ENCODE measurements around the gene PIGQ. TPM values are rescaled to one million over a fixed set of nuclear protein-coding genes. Genes with fewer than 3 reads are reported as not detected.

Gene PIGQ
- total RNA-seq, 1 donor from 2014 or later, result 53.1 TPM

- DNase-seq (no peak), ATAC-seq (ENCODE audit: low read depth) (no peak)
- H3K9me3 Mint-ChIP-seq, result no peaks in the 10 kb centered on the region
- TF ChIP-seq CTCF (IDR thresholded peaks at IDR 0.05), result no peak
- peaks cover 1% of the 10 kb centered on the region for H3K36me3 Mint-ChIP-seq (ENCODE audit: low read depth)
- POLR2A ChIA-PET, result no interaction called here
- H3K4me3 Mint-ChIP-seq, result no peak overlapping the region
- no peak overlapping the region for H3K27ac Mint-ChIP-seq
- CTCF ChIA-PET, result no interaction called here
- H3K4me1 Mint-ChIP-seq, result peaks cover 16% of the 10 kb centered on the region
- intact Hi-C loops (cut with micrococcal nuclease), result no loop called here
- H3K27me3 Mint-ChIP-seq, result no peaks in the 10 kb centered on the region
Measured at GRCh38 chr16:583815-584591, 14.2 kb downstream of the PIGQ start.

- H3K9me3 Mint-ChIP-seq, result no peaks in the 10 kb centered on the region
- DNase-seq (no peak), ATAC-seq (ENCODE audit: low read depth) (no peak)
- TF ChIP-seq CTCF (IDR thresholded peaks at IDR 0.05), result no peak
- H3K4me3 Mint-ChIP-seq, result no peak overlapping the region
- peaks cover 7% of the 10 kb centered on the region for H3K36me3 Mint-ChIP-seq (ENCODE audit: low read depth)
- intact Hi-C loops (cut with micrococcal nuclease), result loop anchor here (5.0 kb wide), 1 partner anchor 183 kb away; the partner anchor contains the start of gene DECR2
- H3K27me3 Mint-ChIP-seq, result no peaks in the 10 kb centered on the region
- ChIA-PET CTCF (no interaction called here), POLR2A (no interaction called here)
- no peak overlapping the region for H3K27ac Mint-ChIP-seq
- H3K4me1 Mint-ChIP-seq, result peaks cover 14% of the 10 kb centered on the region
Measured at GRCh38 chr16:585351-585750, 15.6 kb downstream of the PIGQ start.

- ATAC-seq (ENCODE audit: low read depth) (no peak), DNase-seq (no peak)
- intact Hi-C loops (cut with micrococcal nuclease), result loop anchor here (5.0 kb wide), 1 partner anchor 184 kb away; the partner anchor contains the start of gene DECR2
- H3K36me3 Mint-ChIP-seq (ENCODE audit: low read depth), result peaks cover 7% of the 10 kb centered on the region
- H3K9me3 Mint-ChIP-seq, result no peaks in the 10 kb centered on the region
- TF ChIP-seq CTCF (IDR thresholded peaks at IDR 0.05), result no peak
- ChIA-PET CTCF (no interaction called here), POLR2A (no interaction called here)
- H3K27ac Mint-ChIP-seq, result no peak overlapping the region
- peaks cover 21% of the 10 kb centered on the region for H3K4me1 Mint-ChIP-seq
- H3K27me3 Mint-ChIP-seq, result no peaks in the 10 kb centered on the region
- H3K4me3 Mint-ChIP-seq, result no peak overlapping the region
Measured at GRCh38 chr16:586047-586644, 16.4 kb downstream of the PIGQ start.

- TF ChIP-seq CTCF (IDR thresholded peaks at IDR 0.05), result no peak
- Mint-ChIP-seq H3K36me3 (ENCODE audit: low read depth) (peaks cover 7% of the 10 kb centered on the region), H3K9me3 (no peaks in the 10 kb centered on the region), H3K4me1 (peaks cover 25% of the 10 kb centered on the region), H3K4me3 (peak overlapping the region; percentile 69), H3K27ac (peak overlapping the region; percentile 46), H3K27me3 (no peaks in the 10 kb centered on the region)
- DNase-seq (peak; percentile 14), ATAC-seq (ENCODE audit: low read depth) (no peak)
- ChIA-PET CTCF (no interaction called here), POLR2A (interaction anchor here (1.0 to 2.3 kb wide), 2 partner anchors 50 to 81 kb away, joined by 3 to 14 read pairs; partner anchors contain the start of genes METTL26 and RHOT2)
- intact Hi-C loops (cut with micrococcal nuclease), result loop anchor here (5.0 kb wide), 1 partner anchor 185 kb away; the partner anchor contains the start of gene DECR2
Measured at GRCh38 chr16:586645-587590, 17.1 kb downstream of the PIGQ start.
